SK-N-SH treated with all-trans-retinoic acid at 6 μM for 48 hours (cell line): ENCODE results near the gene RTP5.
"Not testable (repeated sequence)": the region's sequence is repeated elsewhere in the genome, so short reads cannot be mapped to it uniquely, and the experiment has no call there.

Source experiments
- ATAC-seq: fragments of 200-7000 bp; cut with Tn5 transposase; 3 replicates; pipeline ENCODE4 v1.9.1; 2020; ENCODE audit warnings: mild to moderate bottlenecking, moderate library complexity
- ARNTL ChIP-seq: fragments of 450-650 bp; formaldehyde crosslinking; IDR thresholded peaks from 2 replicates; pipeline ENCODE4 v1.5.0; 2020; ENCODE audit warnings: low read depth, mild to moderate bottlenecking, moderate library complexity, borderline replicate concordance
- BACH2 ChIP-seq: fragments of 250-450 bp; sonication (Bioruptor Pico); IDR thresholded peaks from 2 replicates; pipeline ENCODE4 v1.9.0; 2021; ENCODE audit warnings: mild to moderate bottlenecking, borderline replicate concordance
- ESRRG ChIP-seq: fragments of 250-450 bp; sonication (Bioruptor Pico); IDR thresholded peaks from 2 replicates; pipeline ENCODE4 v1.6.1; 2021; ENCODE audit warnings: mild to moderate bottlenecking
- GLIS3 ChIP-seq: fragments of 250-450 bp; sonication (Bioruptor Pico); IDR thresholded peaks from 2 replicates; pipeline ENCODE4 v1.5.0; 2020; ENCODE audit warnings: mild to moderate bottlenecking, moderate library complexity
- ISL1 ChIP-seq: fragments of 250-450 bp; sonication (Bioruptor Pico); IDR thresholded peaks from 2 replicates; pipeline ENCODE4 v2.1.2; 2022; ENCODE audit warnings: mild to moderate bottlenecking, moderate library complexity
- OSR1 ChIP-seq: fragments of 250-450 bp; sonication (Bioruptor Pico); IDR thresholded peaks from 2 replicates; pipeline ENCODE4 v1.8.0; 2022; ENCODE audit warnings: moderate library complexity, mild to moderate bottlenecking, inconsistent platforms
- PPARA ChIP-seq: fragments of 250-450 bp; sonication (Bioruptor Pico); IDR thresholded peaks from 2 replicates; pipeline ENCODE4 v1.5.0; 2020; ENCODE audit warnings: mild to moderate bottlenecking, borderline replicate concordance
- RARB ChIP-seq: fragments of 250-450 bp; sonication (Bioruptor Pico); IDR thresholded peaks from 2 replicates; pipeline ENCODE4 v1.8.0; 2021; ENCODE audit warnings: mild to moderate bottlenecking, moderate library complexity
- SNAI2 ChIP-seq: fragments of 250-450 bp; sonication (Bioruptor Pico); IDR thresholded peaks from 2 replicates; pipeline ENCODE4 v1.5.0; 2020; ENCODE audit warnings: mild to moderate bottlenecking, moderate library complexity
- TCF4 ChIP-seq: fragments of 250-450 bp; sonication (Bioruptor Pico); IDR thresholded peaks from 2 replicates; pipeline ENCODE4 v1.8.0; 2021; ENCODE audit warnings: mild to moderate bottlenecking, moderate library complexity, borderline replicate concordance
- ZC3H10 ChIP-seq: fragments of 250-450 bp; sonication (Bioruptor Pico); IDR thresholded peaks from 2 replicates; pipeline ENCODE4 v1.5.1; 2021; ENCODE audit warnings: mild to moderate bottlenecking, moderate library complexity
- ZFP3 ChIP-seq: fragments of 250-450 bp; sonication (Bioruptor Pico); IDR thresholded peaks from 2 replicates; pipeline ENCODE4 v1.5.0; 2020; ENCODE audit warnings: mild to moderate bottlenecking, moderate library complexity
- ZFP30 ChIP-seq: fragments of 450-650 bp; formaldehyde crosslinking; IDR thresholded peaks from 2 replicates; pipeline ENCODE4 v1.5.0; 2022; ENCODE audit warnings: mild to moderate bottlenecking, moderate library complexity
- ZNF565 ChIP-seq: fragments of 450-650 bp; formaldehyde crosslinking; conservative IDR thresholded peaks from 2 replicates; pipeline ENCODE4 v1.5.0; 2020; ENCODE audit warnings: low read depth, mild to moderate bottlenecking, moderate library complexity
- ZNF70 ChIP-seq: fragments of 450-650 bp; formaldehyde crosslinking; IDR thresholded peaks from 2 replicates; pipeline ENCODE4 v1.5.0; 2020; ENCODE audit warnings: mild to moderate bottlenecking, moderate library complexity
- TF ChIP-seq, protein P1 (sequence below): fragments of 250-450 bp; sonication (Bioruptor Pico); IDR thresholded peaks from 2 replicates; pipeline ENCODE4 v1.5.1; 2021; ENCODE audit warnings: mild to moderate bottlenecking, moderate library complexity
- TF ChIP-seq, protein P2 (sequence below): fragments of 250-450 bp; sonication (Bioruptor Pico); IDR thresholded peaks from 2 replicates; pipeline ENCODE4 v1.5.1; 2020; ENCODE audit warnings: low read depth, mild to moderate bottlenecking, moderate library complexity
- TF ChIP-seq, protein P3 (sequence below): fragments of 250-450 bp; sonication (Bioruptor Pico); IDR thresholded peaks from 2 replicates; pipeline ENCODE4 v1.5.0; 2020; ENCODE audit warnings: mild to moderate bottlenecking, moderate library complexity
- TF ChIP-seq, protein P4 (sequence below): fragments of 250-450 bp; sonication (Bioruptor Pico); IDR thresholded peaks from 2 replicates; pipeline ENCODE4 v1.8.0; 2020; ENCODE audit warnings: mild to moderate bottlenecking, moderate library complexity, borderline replicate concordance
- TF ChIP-seq, protein P5 (sequence below): fragments of 250-450 bp; sonication (Bioruptor Pico); IDR thresholded peaks from 2 replicates; pipeline ENCODE4 v1.8.0; 2021; ENCODE audit warnings: low read depth, mild to moderate bottlenecking, moderate library complexity, borderline replicate concordance

RTP5 gene

DNA sequence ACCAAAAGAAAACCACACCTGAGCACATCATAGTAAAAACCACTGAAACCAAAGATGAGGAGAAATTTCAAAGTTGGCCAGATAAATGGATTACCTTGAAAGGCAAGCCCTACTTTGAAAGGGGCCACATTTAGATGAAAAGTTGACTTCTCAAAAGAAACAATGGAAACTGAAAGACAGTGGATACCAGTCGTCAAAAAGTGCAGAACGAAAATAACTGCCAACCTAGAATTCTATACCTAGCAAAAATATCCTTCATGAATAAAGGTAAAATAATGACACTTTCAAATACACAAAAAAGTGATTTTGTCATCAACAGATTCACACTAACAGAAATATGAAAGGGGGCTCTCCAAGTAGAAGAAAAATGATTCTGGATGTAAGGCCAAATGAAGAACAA is 42.1 kb upstream of the RTP5 start:
- no peak for TF ChIP-seq OSR1 (CRISPR knock-in tag)
- TF ChIP-seq, protein P1, sequence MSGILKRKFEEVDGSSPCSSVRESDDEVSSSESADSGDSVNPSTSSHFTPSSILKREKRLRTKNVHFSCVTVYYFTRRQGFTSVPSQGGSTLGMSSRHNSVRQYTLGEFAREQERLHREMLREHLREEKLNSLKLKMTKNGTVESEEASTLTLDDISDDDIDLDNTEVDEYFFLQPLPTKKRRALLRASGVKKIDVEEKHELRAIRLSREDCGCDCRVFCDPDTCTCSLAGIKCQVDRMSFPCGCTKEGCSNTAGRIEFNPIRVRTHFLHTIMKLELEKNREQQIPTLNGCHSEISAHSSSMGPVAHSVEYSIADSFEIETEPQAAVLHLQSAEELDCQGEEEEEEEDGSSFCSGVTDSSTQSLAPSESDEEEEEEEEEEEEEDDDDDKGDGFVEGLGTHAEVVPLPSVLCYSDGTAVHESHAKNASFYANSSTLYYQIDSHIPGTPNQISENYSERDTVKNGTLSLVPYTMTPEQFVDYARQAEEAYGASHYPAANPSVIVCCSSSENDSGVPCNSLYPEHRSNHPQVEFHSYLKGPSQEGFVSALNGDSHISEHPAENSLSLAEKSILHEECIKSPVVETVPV (CRISPR knock-in tag): no peak
- TF ChIP-seq SNAI2: no peak
- no peak for TF ChIP-seq TCF4 (CRISPR knock-in tag)
- ATAC-seq: no peak

DNA sequence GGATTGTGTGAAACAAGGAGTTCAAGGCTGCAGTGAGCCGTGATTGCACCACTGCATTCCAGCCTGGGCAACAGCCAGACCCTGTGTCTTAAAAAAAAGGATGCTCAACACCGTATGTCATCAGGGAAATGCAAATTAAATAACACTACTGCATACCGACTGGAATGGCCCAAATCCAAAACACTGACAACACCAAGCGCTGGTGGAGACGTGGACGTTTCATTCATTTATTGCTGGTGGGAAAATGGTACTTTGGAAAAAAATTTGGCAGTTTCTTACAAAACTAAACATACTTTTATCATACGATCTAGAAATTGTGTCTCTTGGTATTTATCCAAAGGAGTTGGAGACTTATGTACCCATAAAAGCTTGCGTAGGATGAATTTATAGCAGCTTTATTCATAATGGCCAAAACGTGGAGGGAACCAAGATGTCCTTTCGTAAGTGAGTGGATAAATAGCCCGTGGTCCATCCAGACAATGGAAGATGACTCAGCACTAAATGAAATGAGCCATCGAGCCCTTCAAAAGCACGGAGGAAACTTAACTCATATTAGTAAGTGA is 36.3 kb upstream of the RTP5 start:
- TF ChIP-seq PPARA (CRISPR knock-in tag) (no peak), ZFP3 (CRISPR knock-in tag) (no peak), GLIS3 (CRISPR knock-in tag) (no peak), OSR1 (CRISPR knock-in tag) (no peak), ESRRG (no peak)
- TF ChIP-seq, protein P2, sequence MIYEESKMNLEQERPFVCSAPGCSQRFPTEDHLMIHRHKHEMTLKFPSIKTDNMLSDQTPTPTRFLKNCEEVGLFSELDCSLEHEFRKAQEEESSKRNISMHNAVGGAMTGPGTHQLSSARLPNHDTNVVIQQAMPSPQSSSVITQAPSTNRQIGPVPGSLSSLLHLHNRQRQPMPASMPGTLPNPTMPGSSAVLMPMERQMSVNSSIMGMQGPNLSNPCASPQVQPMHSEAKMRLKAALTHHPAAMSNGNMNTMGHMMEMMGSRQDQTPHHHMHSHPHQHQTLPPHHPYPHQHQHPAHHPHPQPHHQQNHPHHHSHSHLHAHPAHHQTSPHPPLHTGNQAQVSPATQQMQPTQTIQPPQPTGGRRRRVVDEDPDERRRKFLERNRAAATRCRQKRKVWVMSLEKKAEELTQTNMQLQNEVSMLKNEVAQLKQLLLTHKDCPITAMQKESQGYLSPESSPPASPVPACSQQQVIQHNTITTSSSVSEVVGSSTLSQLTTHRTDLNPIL (CRISPR knock-in tag): no peak
- ATAC-seq: no peak

DNA sequence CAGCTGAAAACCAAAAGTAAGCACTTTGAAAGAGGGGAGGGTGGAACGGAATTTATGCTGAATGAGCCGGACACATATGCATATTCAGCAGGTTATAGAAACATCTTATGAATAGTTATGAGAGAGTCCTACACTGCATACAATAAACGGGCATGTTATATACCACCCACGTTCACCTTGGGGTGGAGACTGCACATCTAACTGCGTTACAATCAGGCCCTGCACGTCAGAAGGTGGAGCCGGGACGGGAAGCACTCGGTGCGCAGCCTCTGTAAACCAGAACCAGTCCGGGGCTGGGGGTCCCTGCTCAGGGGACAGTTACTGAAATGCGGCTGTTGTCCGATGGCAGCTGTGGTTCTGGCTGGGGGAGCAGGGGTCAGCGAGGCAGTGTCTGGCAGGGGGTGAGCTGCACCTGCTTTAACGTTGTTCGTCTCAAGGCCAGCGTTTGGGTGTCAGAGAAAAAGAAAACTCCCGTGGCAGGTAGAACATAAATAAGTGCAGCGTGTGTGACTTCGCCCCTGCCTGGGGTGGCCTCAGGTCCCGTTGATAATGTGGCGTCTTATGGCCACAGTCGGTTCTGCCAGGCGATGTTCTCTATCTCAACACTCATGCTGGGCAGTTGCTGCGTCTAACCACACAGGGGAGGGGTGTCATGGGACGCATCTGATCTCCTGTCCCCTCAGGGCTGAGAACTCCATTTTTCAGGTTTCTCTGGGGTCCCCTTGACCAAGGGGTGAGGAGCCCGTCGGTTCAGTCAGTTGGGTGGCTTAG is 35.6 kb upstream of the RTP5 start:
- ATAC-seq: not testable (repeated sequence)

DNA sequence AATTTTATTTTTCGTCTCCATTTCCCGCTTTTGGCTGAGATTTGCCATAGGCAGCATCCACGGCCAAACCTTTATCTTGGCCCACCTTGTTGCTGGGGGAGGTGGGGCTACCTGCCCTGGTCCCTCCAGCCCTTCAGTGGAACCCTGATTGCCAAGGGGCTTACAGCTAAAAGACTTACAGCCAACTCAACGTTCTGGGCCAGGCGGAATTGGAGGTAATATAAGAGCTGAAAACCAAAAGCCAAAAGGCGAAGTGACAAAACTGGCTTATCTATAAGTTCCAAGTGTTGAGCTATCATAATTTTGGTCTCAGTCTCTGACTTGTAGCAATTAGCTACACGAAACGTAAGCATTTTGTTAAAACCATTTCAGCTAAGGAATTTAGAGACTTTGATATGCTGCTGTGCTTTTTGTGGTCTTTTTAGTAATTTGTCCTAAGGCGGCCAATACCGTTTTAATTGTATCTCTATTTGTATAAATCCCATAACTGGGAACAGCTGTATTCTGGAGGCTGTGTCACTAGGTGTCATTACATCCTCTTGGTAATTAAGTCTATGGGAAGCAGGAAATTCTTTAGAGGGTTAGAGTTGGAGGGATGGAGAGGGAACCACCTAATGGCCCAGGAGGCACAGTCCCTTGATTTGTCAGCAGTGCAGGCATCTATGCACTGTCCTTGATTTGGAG is 34.9 kb upstream of the RTP5 start:
- TF ChIP-seq ZNF70 (CRISPR knock-in tag) (no peak), ZNF565 (CRISPR knock-in tag) (no peak), ZFP30 (CRISPR knock-in tag) (no peak), OSR1 (CRISPR knock-in tag) (no peak), RARB (CRISPR knock-in tag) (no peak), ESRRG (no peak), PPARA (CRISPR knock-in tag) (no peak), ARNTL (CRISPR knock-in tag) (no peak), SNAI2 (no peak), ZC3H10 (CRISPR knock-in tag) (no peak), BACH2 (CRISPR knock-in tag) (no peak), ISL1 (CRISPR knock-in tag) (no peak)
- TF ChIP-seq, protein P2 (CRISPR knock-in tag): no peak
- TF ChIP-seq, protein P3, sequence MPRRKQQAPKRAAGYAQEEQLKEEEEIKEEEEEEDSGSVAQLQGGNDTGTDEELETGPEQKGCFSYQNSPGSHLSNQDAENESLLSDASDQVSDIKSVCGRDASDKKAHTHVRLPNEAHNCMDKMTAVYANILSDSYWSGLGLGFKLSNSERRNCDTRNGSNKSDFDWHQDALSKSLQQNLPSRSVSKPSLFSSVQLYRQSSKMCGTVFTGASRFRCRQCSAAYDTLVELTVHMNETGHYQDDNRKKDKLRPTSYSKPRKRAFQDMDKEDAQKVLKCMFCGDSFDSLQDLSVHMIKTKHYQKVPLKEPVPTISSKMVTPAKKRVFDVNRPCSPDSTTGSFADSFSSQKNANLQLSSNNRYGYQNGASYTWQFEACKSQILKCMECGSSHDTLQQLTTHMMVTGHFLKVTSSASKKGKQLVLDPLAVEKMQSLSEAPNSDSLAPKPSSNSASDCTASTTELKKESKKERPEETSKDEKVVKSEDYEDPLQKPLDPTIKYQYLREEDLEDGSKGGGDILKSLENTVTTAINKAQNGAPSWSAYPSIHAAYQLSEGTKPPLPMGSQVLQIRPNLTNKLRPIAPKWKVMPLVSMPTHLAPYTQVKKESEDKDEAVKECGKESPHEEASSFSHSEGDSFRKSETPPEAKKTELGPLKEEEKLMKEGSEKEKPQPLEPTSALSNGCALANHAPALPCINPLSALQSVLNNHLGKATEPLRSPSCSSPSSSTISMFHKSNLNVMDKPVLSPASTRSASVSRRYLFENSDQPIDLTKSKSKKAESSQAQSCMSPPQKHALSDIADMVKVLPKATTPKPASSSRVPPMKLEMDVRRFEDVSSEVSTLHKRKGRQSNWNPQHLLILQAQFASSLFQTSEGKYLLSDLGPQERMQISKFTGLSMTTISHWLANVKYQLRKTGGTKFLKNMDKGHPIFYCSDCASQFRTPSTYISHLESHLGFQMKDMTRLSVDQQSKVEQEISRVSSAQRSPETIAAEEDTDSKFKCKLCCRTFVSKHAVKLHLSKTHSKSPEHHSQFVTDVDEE (CRISPR knock-in tag): no peak
- TF ChIP-seq, protein P4, sequence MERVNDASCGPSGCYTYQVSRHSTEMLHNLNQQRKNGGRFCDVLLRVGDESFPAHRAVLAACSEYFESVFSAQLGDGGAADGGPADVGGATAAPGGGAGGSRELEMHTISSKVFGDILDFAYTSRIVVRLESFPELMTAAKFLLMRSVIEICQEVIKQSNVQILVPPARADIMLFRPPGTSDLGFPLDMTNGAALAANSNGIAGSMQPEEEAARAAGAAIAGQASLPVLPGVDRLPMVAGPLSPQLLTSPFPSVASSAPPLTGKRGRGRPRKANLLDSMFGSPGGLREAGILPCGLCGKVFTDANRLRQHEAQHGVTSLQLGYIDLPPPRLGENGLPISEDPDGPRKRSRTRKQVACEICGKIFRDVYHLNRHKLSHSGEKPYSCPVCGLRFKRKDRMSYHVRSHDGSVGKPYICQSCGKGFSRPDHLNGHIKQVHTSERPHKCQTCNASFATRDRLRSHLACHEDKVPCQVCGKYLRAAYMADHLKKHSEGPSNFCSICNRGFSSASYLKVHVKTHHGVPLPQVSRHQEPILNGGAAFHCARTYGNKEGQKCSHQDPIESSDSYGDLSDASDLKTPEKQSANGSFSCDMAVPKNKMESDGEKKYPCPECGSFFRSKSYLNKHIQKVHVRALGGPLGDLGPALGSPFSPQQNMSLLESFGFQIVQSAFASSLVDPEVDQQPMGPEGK: no peak
- TF ChIP-seq, protein P5, sequence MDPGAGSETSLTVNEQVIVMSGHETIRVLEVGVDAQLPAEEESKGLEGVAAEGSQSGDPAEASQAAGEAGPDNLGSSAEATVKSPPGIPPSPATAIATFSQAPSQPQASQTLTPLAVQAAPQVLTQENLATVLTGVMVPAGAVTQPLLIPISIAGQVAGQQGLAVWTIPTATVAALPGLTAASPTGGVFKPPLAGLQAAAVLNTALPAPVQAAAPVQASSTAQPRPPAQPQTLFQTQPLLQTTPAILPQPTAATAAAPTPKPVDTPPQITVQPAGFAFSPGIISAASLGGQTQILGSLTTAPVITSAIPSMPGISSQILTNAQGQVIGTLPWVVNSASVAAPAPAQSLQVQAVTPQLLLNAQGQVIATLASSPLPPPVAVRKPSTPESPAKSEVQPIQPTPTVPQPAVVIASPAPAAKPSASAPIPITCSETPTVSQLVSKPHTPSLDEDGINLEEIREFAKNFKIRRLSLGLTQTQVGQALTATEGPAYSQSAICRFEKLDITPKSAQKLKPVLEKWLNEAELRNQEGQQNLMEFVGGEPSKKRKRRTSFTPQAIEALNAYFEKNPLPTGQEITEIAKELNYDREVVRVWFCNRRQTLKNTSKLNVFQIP (CRISPR knock-in tag): no peak
- ATAC-seq: no peak
